Testis (tissue), 2 donors: ENCODE results near the gene CD58.

Experiments used
- CTCF ChIP-seq, 3 experiments: fragments of 450-650 bp in 2 of 3; fragments of 200-600 bp in 1 of 3; sonication (generic) in 1 of 3; IDR thresholded peaks; one replicate each; pipeline ENCODE4 v1.5.1; 2016 to 2019; ENCODE audit warnings: antibody characterized with exemption in 3 of 3, mild to moderate bottlenecking in 2 of 3, moderate library complexity in 1 of 3
- POLR2A ChIP-seq: fragments of 450-650 bp; IDR thresholded peaks from one replicate; pipeline ENCODE4 v1.6.1; 2017; ENCODE audit warnings: antibody characterized with exemption, mild to moderate bottlenecking, moderate library complexity

GRCh38 chr1:116579259-116579875 lies 8.5 kb upstream of the CD58 start:
- TF ChIP-seq CTCF (IDR thresholded peaks at IDR 0.05) (no peak), POLR2A (no peak)
